ENCODE data around the gene GAL3ST1. TPM values are rescaled to one million over a fixed set of nuclear protein-coding genes. Genes with fewer than 3 reads are reported as not detected.

The GAL3ST1 gene
- total and polyA plus RNA-seq, 2 donors (not counting 1 experiment from before 2014, with no cell fraction given): 0.70 TPM; not detected in 1

- no peaks in the 10 kb centered on the region for H3K4me1 Mint-ChIP-seq
- H3K4me3 Mint-ChIP-seq: no peak overlapping the region
- Histone ChIP-seq H3K4me3 (ENCODE audit: control extremely low read depth in 1 of 5, extremely low read depth in 1 of 5, insufficient read depth in 1 of 5, low read depth in 2 of 5, low read length in 4 of 5) (no peak overlapping the region), H3K4me1 (ENCODE audit: control insufficient read depth in 2 of 2, insufficient read depth in 2 of 2, low read length in 2 of 2) (no peaks in the 10 kb centered on the region), H3K36me3 (replicated peaks in 1 of 2; ENCODE audit: control extremely low read depth in 1 of 2, control insufficient read depth in 1 of 2, extremely low read depth in 1 of 2, insufficient read depth in 2 of 2, low read length in 1 of 2) (no peaks in the 10 kb centered on the region), H3K27ac (ENCODE audit: low read length in 2 of 2) (no peak overlapping the region), H3K9me3 (ENCODE audit: control extremely low read depth in 1 of 3, control insufficient read depth in 2 of 3, insufficient read depth in 1 of 3, low read length in 2 of 3) (peaks cover 0 to 4% (median 0%) of the 10 kb centered on the region in 3 donors), H3K9ac (ENCODE audit: low read length) (no peak overlapping the region), H3K79me2 (ENCODE audit: control insufficient read depth, insufficient read depth, low read length) (no peaks in the 10 kb centered on the region), H4K20me1 (ENCODE audit: control insufficient read depth, insufficient read depth, low read length, poor library complexity, severe bottlenecking) (no peaks in the 10 kb centered on the region), H2AFZ (ENCODE audit: insufficient read depth, low read depth, low read length, poor library complexity, severe bottlenecking) (no peak overlapping the region), H3K27me3 (replicated peaks in 1 of 4; ENCODE audit: control extremely low read depth in 1 of 4, control insufficient read depth in 3 of 4, insufficient read depth in 4 of 4, low read length in 3 of 4) (no peaks in the 10 kb centered on the region), H3K4me2 (replicated peaks; ENCODE audit: low read depth, low read length, poor library complexity, severe bottlenecking) (no peak overlapping the region)
- ChIA-PET POLR2A (no interaction called here), CTCF (no interaction called here)
- peaks cover 26% of the 10 kb centered on the region for H3K27me3 Mint-ChIP-seq
- WGBS (ENCODE audit: insufficient coverage): 95% methylated on average over 15 of the region's 17 CpGs
- H3K9me3 Mint-ChIP-seq (ENCODE audit: insufficient read depth): no peaks in the 10 kb centered on the region
- intact Hi-C loops (cut with micrococcal nuclease): no loop called here
- TF ChIP-seq CTCF (IDR thresholded peaks at IDR 0.05): no peak
- no peak for TF ChIP-seq EZH2 (IDR thresholded peaks at IDR 0.05; ENCODE audit: borderline replicate concordance, insufficient read depth, low read depth, low read length, poor library complexity, severe bottlenecking)
- no peak for DNase-seq
- H3K27ac Mint-ChIP-seq: no peak overlapping the region
- no peak for ATAC-seq (ENCODE audit: low read depth)
Measured at GRCh38 chr22:30531651-30532608, 42.5 kb downstream of the GAL3ST1 start.

GRCh38 chr22:30526656-30527055 lies 47.8 kb downstream of the GAL3ST1 start:
- no peaks in the 10 kb centered on the region for H3K4me1 ChIP-seq (ENCODE audit: control insufficient read depth in 2 of 2, insufficient read depth in 2 of 2, low read length in 2 of 2)
- CTCF ChIA-PET: no interaction called here
- no peak overlapping the region for H3K4me3 ChIP-seq (ENCODE audit: control extremely low read depth in 1 of 5, extremely low read depth in 1 of 5, insufficient read depth in 1 of 5, low read depth in 2 of 5, low read length in 4 of 5)
- peaks cover 29% of the 10 kb centered on the region for H3K27me3 Mint-ChIP-seq
- POLR2A ChIA-PET: no interaction called here
- H3K4me3 Mint-ChIP-seq: no peak overlapping the region
- no peak overlapping the region for H2AFZ ChIP-seq (ENCODE audit: insufficient read depth, low read depth, low read length, poor library complexity, severe bottlenecking)
- H3K36me3 ChIP-seq (replicated peaks in 1 of 2; ENCODE audit: control extremely low read depth in 1 of 2, control insufficient read depth in 1 of 2, extremely low read depth in 1 of 2, insufficient read depth in 2 of 2, low read length in 1 of 2): no peaks in the 10 kb centered on the region
- no peaks in the 10 kb centered on the region for H3K9me3 Mint-ChIP-seq (ENCODE audit: insufficient read depth)
- TF ChIP-seq CTCF (IDR thresholded peaks at IDR 0.05) (no peak), EZH2 (IDR thresholded peaks at IDR 0.05; ENCODE audit: borderline replicate concordance, insufficient read depth, low read depth, low read length, poor library complexity, severe bottlenecking) (no peak)
- H3K4me2 ChIP-seq (replicated peaks; ENCODE audit: low read depth, low read length, poor library complexity, severe bottlenecking): no peak overlapping the region
- intact Hi-C loops (cut with micrococcal nuclease): no loop called here
- H3K27ac Mint-ChIP-seq: no peak overlapping the region
- no peaks in the 10 kb centered on the region for H3K27me3 ChIP-seq (replicated peaks in 1 of 4; ENCODE audit: control extremely low read depth in 1 of 4, control insufficient read depth in 3 of 4, insufficient read depth in 4 of 4, low read length in 3 of 4)
- H3K4me1 Mint-ChIP-seq: no peaks in the 10 kb centered on the region
- H3K79me2 ChIP-seq (ENCODE audit: control insufficient read depth, insufficient read depth, low read length): no peaks in the 10 kb centered on the region
- H4K20me1 ChIP-seq (ENCODE audit: control insufficient read depth, insufficient read depth, low read length, poor library complexity, severe bottlenecking): no peaks in the 10 kb centered on the region
- no peak overlapping the region for H3K27ac ChIP-seq (ENCODE audit: low read length in 2 of 2)
- H3K9ac ChIP-seq (ENCODE audit: low read length): no peak overlapping the region
- no peak for ATAC-seq (ENCODE audit: low read depth)
- peaks cover 0 to 5% (median 0%) of the 10 kb centered on the region in 3 donors for H3K9me3 ChIP-seq (ENCODE audit: control extremely low read depth in 1 of 3, control insufficient read depth in 2 of 3, insufficient read depth in 1 of 3, low read length in 2 of 3)
- WGBS (ENCODE audit: insufficient coverage): no CpG with 5 or more reads among the region's 4 CpGs
- no peak for DNase-seq

All from B cell (primary cell).